Iris pigment epithelial cell (primary cell): Measurements from ENCODE around the gene TNK2.
"Not testable (repeated sequence)": the region's sequence is repeated elsewhere in the genome, so short reads cannot be mapped to it uniquely, and the experiment has no call there.

Experiments used
- DNase-seq: peaks from one replicate; pipeline ENCODE4 v3.0.0-alpha.2; 2011; ENCODE audit warnings: low read depth

TNK2 gene

GRCh38 chr3:195885036-195885891 lies 23.1 kb downstream of the TNK2 start:
- DNase-seq: no peak

GRCh38 chr3:195884691-195885035 lies 23.7 kb downstream of the TNK2 start:
- no peak for DNase-seq

- DNase-seq: no peak
Measured at GRCh38 chr3:195883801-195884200, 24.6 kb downstream of the TNK2 start.

GRCh38 chr3:195883160-195883559 lies 25.2 kb downstream of the TNK2 start:
- no peak for DNase-seq

GRCh38 chr3:195882002-195882441 lies 26.3 kb downstream of the TNK2 start:
- no peak for DNase-seq

GRCh38 chr3:195881276-195881988 lies 26.9 kb downstream of the TNK2 start:
- DNase-seq: no peak

- DNase-seq: no peak
Measured at GRCh38 chr3:195880037-195880431, 28.3 kb downstream of the TNK2 start.

- DNase-seq: no peak
Measured at GRCh38 chr3:195879416-195880036, 28.8 kb downstream of the TNK2 start.

- no peak for DNase-seq
Measured at GRCh38 chr3:195878424-195879274, 29.7 kb downstream of the TNK2 start.

- DNase-seq: no peak
Measured at GRCh38 chr3:195877767-195878423, 30.5 kb downstream of the TNK2 start.

GRCh38 chr3:195877136-195877715 lies 31.1 kb downstream of the TNK2 start:
- no peak for DNase-seq

- DNase-seq: no peak
Measured at GRCh38 chr3:195876297-195877064, 31.9 kb downstream of the TNK2 start.

- no peak for DNase-seq
Measured at GRCh38 chr3:195875482-195876236, 32.7 kb downstream of the TNK2 start.

GRCh38 chr3:195873971-195874370 lies 34.4 kb downstream of the TNK2 start:
- DNase-seq: peak; percentile 44

GRCh38 chr3:195873281-195873887 lies 35.0 kb downstream of the TNK2 start:
- DNase-seq: no peak

- DNase-seq: no peak
Measured at GRCh38 chr3:195872800-195873199, 35.6 kb downstream of the TNK2 start.

GRCh38 chr3:195872097-195872496 lies 36.3 kb downstream of the TNK2 start:
- DNase-seq: no peak

GRCh38 chr3:195871686-195872085 lies 36.7 kb downstream of the TNK2 start:
- DNase-seq: not testable (repeated sequence)

GRCh38 chr3:195870937-195871336 lies 37.4 kb downstream of the TNK2 start:
- DNase-seq: no peak
